H9 (cell line): ENCODE data around the gene SHE. TPM values are rescaled to one million over a fixed set of nuclear protein-coding genes. Genes with fewer than 3 reads are reported as not detected.

Experiments
- DNase-seq: peaks from one replicate; pipeline ENCODE4 v3.0.0-alpha.2; 2017
- H2AFZ ChIP-seq: one replicate; pipeline ENCODE4 v1.6.1; 2013; ENCODE audit warnings: mild to moderate bottlenecking, low read length, control low read depth, moderate library complexity
- H2AK5ac ChIP-seq: 2 replicates; pipeline ENCODE4 v1.6.1; 2013; ENCODE audit warnings: low read length, control low read depth, mixed read lengths; ENCODE audit not compliant: insufficient read length
- H2BK120ac ChIP-seq: one replicate; pipeline ENCODE4 v1.6.1; 2013; ENCODE audit warnings: low read depth, mild to moderate bottlenecking, low read length, control low read depth, inconsistent platforms; ENCODE audit not compliant: poor library complexity, severe bottlenecking
- H2BK12ac ChIP-seq: 2 replicates; pipeline ENCODE4 v1.6.1; 2013; ENCODE audit warnings: low read length, control low read depth, mixed read lengths, low read depth; ENCODE audit not compliant: insufficient read length
- H2BK15ac ChIP-seq: 2 replicates; pipeline ENCODE4 v1.6.1; 2013; ENCODE audit warnings: low read depth, low read length, control low read depth
- H2BK20ac ChIP-seq: one replicate; pipeline ENCODE4 v1.6.1; 2013; ENCODE audit warnings: low read depth, mild to moderate bottlenecking, low read length, control low read depth, inconsistent platforms; ENCODE audit not compliant: poor library complexity, severe bottlenecking
- H2BK5ac ChIP-seq: 2 replicates; pipeline ENCODE4 v1.6.1; 2013; ENCODE audit warnings: low read length, control low read depth, mixed read lengths; ENCODE audit not compliant: insufficient read length
- H3K14ac ChIP-seq: 2 replicates; pipeline ENCODE4 v1.6.1; 2013; ENCODE audit warnings: low read length, control low read depth; ENCODE audit not compliant: insufficient read depth
- H3K18ac ChIP-seq: 2 replicates; pipeline ENCODE4 v1.6.1; 2013; ENCODE audit warnings: low read depth, mild to moderate bottlenecking, mixed read lengths, low read length, control low read depth; ENCODE audit not compliant: insufficient read length
- H3K23ac ChIP-seq: 2 replicates; pipeline ENCODE4 v1.6.1; 2013; ENCODE audit warnings: low read length, control low read depth, mixed read lengths, low read depth; ENCODE audit not compliant: insufficient read length
- H3K23me2 ChIP-seq: 2 replicates; pipeline ENCODE4 v1.6.1; 2013; ENCODE audit warnings: low read depth, mild to moderate bottlenecking, mixed read lengths, low read length, control low read depth; ENCODE audit not compliant: insufficient read length, poor library complexity, severe bottlenecking
- H3K27ac ChIP-seq: 2 replicates; pipeline ENCODE4 v1.5.1; 2013; ENCODE audit warnings: low read length, control low read depth, mixed read lengths, low read depth; ENCODE audit not compliant: insufficient read length
- H3K27me3 ChIP-seq: 2 replicates; pipeline ENCODE4 v1.6.1; 2013; ENCODE audit warnings: low read length, control low read depth, inconsistent platforms; ENCODE audit not compliant: insufficient read depth
- H3K4ac ChIP-seq: 2 replicates; pipeline ENCODE4 v1.6.1; 2013; ENCODE audit warnings: low read depth, mild to moderate bottlenecking, control low read depth, inconsistent platforms, low read length, moderate library complexity
- H3K4me1 ChIP-seq: 2 replicates; pipeline ENCODE4 v1.6.1; 2013; ENCODE audit warnings: low read length, control low read depth, inconsistent platforms; ENCODE audit not compliant: insufficient read depth
- H3K4me2 ChIP-seq: 2 replicates; pipeline ENCODE4 v1.6.1; 2013; ENCODE audit warnings: low read length, control low read depth, mixed read lengths; ENCODE audit not compliant: insufficient read length, insufficient read depth
- H3K56ac ChIP-seq: 2 replicates; pipeline ENCODE4 v1.6.1; 2013; ENCODE audit warnings: low read depth, mild to moderate bottlenecking, mixed read lengths, low read length, control low read depth; ENCODE audit not compliant: insufficient read length
- H3K79me1 ChIP-seq: 2 replicates; pipeline ENCODE4 v1.6.1; 2013; ENCODE audit warnings: low read depth, mild to moderate bottlenecking, moderate library complexity, low read length, control low read depth, inconsistent platforms; ENCODE audit not compliant: insufficient read depth, poor library complexity, severe bottlenecking
- H3K79me2 ChIP-seq: 2 replicates; pipeline ENCODE4 v1.6.1; 2013; ENCODE audit warnings: low read length, control low read depth, inconsistent platforms; ENCODE audit not compliant: insufficient read depth
- H3K9ac ChIP-seq: 2 replicates; pipeline ENCODE4 v1.6.1; 2013; ENCODE audit warnings: low read length, control low read depth, mixed read lengths; ENCODE audit not compliant: insufficient read length; ENCODE audit errors: extremely low read depth
- H3K9me3 ChIP-seq: one replicate; pipeline ENCODE4 v1.6.1; 2013; ENCODE audit warnings: low read depth, low read length, inconsistent platforms; ENCODE audit not compliant: control insufficient read depth
- H3T11ph ChIP-seq: one replicate; pipeline ENCODE4 v1.6.1; 2013; ENCODE audit warnings: mild to moderate bottlenecking, low read length, control low read depth, inconsistent platforms
- H4K20me1 ChIP-seq: one replicate; pipeline ENCODE4 v1.6.1; 2013; ENCODE audit not compliant: control insufficient read depth, insufficient read length, insufficient read depth
- H4K5ac ChIP-seq: 2 replicates; pipeline ENCODE4 v1.6.1; 2013; ENCODE audit warnings: low read depth, mild to moderate bottlenecking, mixed read lengths, low read length, control low read depth; ENCODE audit not compliant: insufficient read length
- H4K8ac ChIP-seq: replicated peaks from 2 replicates; pipeline ENCODE4 v1.6.1; 2013; ENCODE audit warnings: low read length, control low read depth, mixed read lengths, low read depth; ENCODE audit not compliant: insufficient read length
- H4K91ac ChIP-seq: 2 replicates; pipeline ENCODE4 v1.6.1; 2013; ENCODE audit warnings: low read depth, mild to moderate bottlenecking, moderate library complexity, mixed read lengths, low read length, control low read depth; ENCODE audit not compliant: insufficient read length
- H3K27ac Mint-ChIP-seq, 3 experiments: 2 replicates in 2 of 3; 3 replicates in 1 of 3; pipeline ENCODE4 v1.8.0; 2020 to 2021; ENCODE audit warnings: mixed read lengths in 3 of 3, mild to moderate bottlenecking in 1 of 3, moderate library complexity in 1 of 3
- H3K27me3 Mint-ChIP-seq: 2 replicates; pipeline ENCODE4 v1.8.0; 2021; ENCODE audit warnings: low read depth, mild to moderate bottlenecking, moderate library complexity, mixed read lengths
- H3K36me3 Mint-ChIP-seq, 3 experiments: 2 replicates in 2 of 3; 3 replicates in 1 of 3; pipeline ENCODE4 v1.8.0; 2020 to 2021; ENCODE audit warnings: low read depth in 3 of 3, mixed read lengths in 3 of 3; ENCODE audit not compliant: insufficient read depth in 1 of 3
- H3K4me1 Mint-ChIP-seq, 2 experiments: 2 replicates each; pipeline ENCODE4 v1.8.0; 2020; ENCODE audit warnings: mixed read lengths in 2 of 2
- H3K4me3 Mint-ChIP-seq, 2 experiments: 2 replicates in 1 of 2; 3 replicates in 1 of 2; pipeline ENCODE4 v1.8.0; 2020 to 2021; ENCODE audit warnings: mild to moderate bottlenecking in 2 of 2, mixed read lengths in 2 of 2, moderate library complexity in 1 of 2
- H3K9me3 Mint-ChIP-seq, 2 experiments: 2 replicates in 1 of 2; 3 replicates in 1 of 2; pipeline ENCODE4 v1.8.0; 2020; ENCODE audit warnings: mild to moderate bottlenecking in 2 of 2, mixed read lengths in 2 of 2, moderate library complexity in 1 of 2
- CTCF ChIP-seq: fragments of 200-600 bp; sonication (generic); conservative IDR thresholded peaks from 3 replicates; pipeline ENCODE4 v1.8.0; 2021; ENCODE audit warnings: antibody characterized with exemption, mild to moderate bottlenecking
- WGBS: extraction: QIAGEN DNeasy Blood & Tissue Kit; methylation state at CpG from one replicate; pipeline ENCODE4 v1.1.7; 2013; ENCODE audit warnings: missing lambda C conversion rate, low lambda C conversion rate, mixed read lengths; ENCODE audit not compliant: insufficient read length; ENCODE audit errors: extremely low coverage; 5-methylcytosine and 5-hydroxymethylcytosine counted together
- total RNA-seq: library from RNA; stranded (reverse); gene quantifications from 2 replicates; pipeline ENCODE4 v1.2.1, GENCODE V29; 2021

The SHE gene
- total RNA-seq, 1 experiment from 2014 or later, result 0.48 TPM

GRCh38 chr1:154453161-154453560 lies 49.1 kb downstream of the SHE start:
- H3K23me2 ChIP-seq, result no peaks in the 10 kb centered on the region
- H3K9me3 ChIP-seq, result no peaks in the 10 kb centered on the region
- no peak overlapping the region for H3K4ac ChIP-seq
- no peak overlapping the region for H4K8ac ChIP-seq
- no peak for DNase-seq
- no peak overlapping the region for H3K18ac ChIP-seq
- Mint-ChIP-seq H3K27ac (no peak overlapping the region), H3K4me3 (no peak overlapping the region), H3K4me1 (peaks cover 0 to 2% of the 10 kb centered on the region in 2 experiments; a peak in 1 of 4 replicates), H3K36me3 (no peaks in the 10 kb centered on the region), H3K9me3 (no peaks in the 10 kb centered on the region), H3K27me3 (no peaks in the 10 kb centered on the region; the same call in none of the 2 replicates)
- H4K91ac ChIP-seq, result no peak overlapping the region
- no peak overlapping the region for H3K4me2 ChIP-seq
- no peaks in the 10 kb centered on the region for H3K27me3 ChIP-seq
- H4K20me1 ChIP-seq, result no peaks in the 10 kb centered on the region
- no peak overlapping the region; the same call in 1 of the 2 replicates for H3K14ac ChIP-seq
- no peak overlapping the region for H3K27ac ChIP-seq
- no peak overlapping the region for H2AFZ ChIP-seq
- TF ChIP-seq CTCF, result no peak
- H2BK12ac ChIP-seq, result no peak overlapping the region
- H2AK5ac ChIP-seq, result no peak overlapping the region
- WGBS, result no CpG with 5 or more reads among the region's 5 CpGs
- H3K79me1 ChIP-seq, result no peaks in the 10 kb centered on the region
- no peak overlapping the region for H2BK15ac ChIP-seq
- no peaks in the 10 kb centered on the region for H3K79me2 ChIP-seq
- H3K56ac ChIP-seq, result no peak overlapping the region
- H2BK5ac ChIP-seq, result no peak overlapping the region
- no peak overlapping the region for H3T11ph ChIP-seq
- no peak overlapping the region for H3K9ac ChIP-seq
- no peak overlapping the region for H2BK120ac ChIP-seq
- no peak overlapping the region for H3K23ac ChIP-seq
- no peaks in the 10 kb centered on the region for H3K4me1 ChIP-seq
- no peak overlapping the region for H2BK20ac ChIP-seq
- no peak overlapping the region for H4K5ac ChIP-seq
